Heart left ventricle (tissue), 13 donors: Measurements from ENCODE around the gene JPT1.

Experiments
- CTCF ChIP-seq, 12 donors: fragments of 200-600 bp; sonication (generic) in 4 of 12; IDR thresholded peaks; one replicate each; pipeline versions ENCODE4 v1.5.0 to v1.8.0; 2018 to 2022; ENCODE audit warnings: antibody characterized with exemption in 12 of 12, mild to moderate bottlenecking in 5 of 12
- POLR2A ChIP-seq, 2 donors: fragments of 450-650 bp; IDR thresholded peaks; one replicate each; pipeline ENCODE4 v1.6.1; 2017; ENCODE audit warnings: antibody characterized with exemption in 2 of 2, mild to moderate bottlenecking in 2 of 2, moderate library complexity in 2 of 2
- donor health status: ischemic (EF 13 %, LVEDD 7.1; RV severe dilation, severe dysfunction).
- donor health status: DM: no; HTN: yes; CAD: no.
- donor health status: DM: no; HTN: no; CAD: no.
- donor health status: ischemic (EF 25% LVEDD 6.9; RV normal size, moderate dysfunction).
- donor health status: ischemic (EF 25% LVEDD 5.7; RV mildly dilated, moderate dysfunction).
- donor health status: ischemic (EF 35%, LVEDD 5.7; RV mildly dilated, moderate dysfunction).
- donor health status: nonischemic (EF 11% LVEDD 7.7; RV severe dilation, severe dysfunction).
- donor health status: DM: yes; HTN: yes; CAD: no.
- donor health status: PGD.
- donor health status: ischemic (EF 29% LVEDD 5.4; RV normal size, mild dysfunction).
- donor health status: nonischemic (EF 23%, LVEDD 6.1; RV moderate dilation, normal function).

GRCh38 chr17:75159196-75160031 lies 5.1 kb upstream of the JPT1 start:
- TF ChIP-seq CTCF (IDR thresholded peaks at IDR 0.05), result no peak
- no peak for TF ChIP-seq POLR2A (IDR thresholded peaks at IDR 0.05)
